HG03095 (cell line): Measurements from ENCODE around the gene LSG1.

ENCODE experiments used
- ATAC-seq: cut with Tn5 transposase; IDR thresholded peaks from one replicate; pipeline ENCODE4 v1.9.1; 2021; ENCODE audit warnings: moderate library complexity; ENCODE audit not compliant: unreplicated experiment

Gene LSG1

GRCh38 chr3:194687638-194688199 is 15.7 kb upstream of the LSG1 start:
- no peak for ATAC-seq

- ATAC-seq, result no peak
Measured at GRCh38 chr3:194686816-194687637, 15.0 kb upstream of the LSG1 start.

GRCh38 chr3:194686414-194686815 is 14.4 kb upstream of the LSG1 start:
- no peak for ATAC-seq

- peak; percentile 34 for ATAC-seq
Measured at GRCh38 chr3:194685718-194686413, 13.9 kb upstream of the LSG1 start, which contains the start of gene FAM43A. Gene FAM43A (plus strand): TSS chr3:194685883. CDS start chr3:194686827, 944 bp downstream.

GRCh38 chr3:194685065-194685717 is 13.2 kb upstream of the LSG1 start:
- ATAC-seq, result peak; percentile 3

GRCh38 chr3:194683380-194683779 is 11.4 kb upstream of the LSG1 start:
- ATAC-seq, result no peak

GRCh38 chr3:194682694-194683310 is 10.8 kb upstream of the LSG1 start:
- ATAC-seq, result no peak

- ATAC-seq, result no peak
Measured at GRCh38 chr3:194682189-194682693, 10.2 kb upstream of the LSG1 start.

GRCh38 chr3:194680888-194681615 is 9.1 kb upstream of the LSG1 start:
- ATAC-seq, result no peak

- no peak for ATAC-seq
Measured at GRCh38 chr3:194676471-194676870, 4.5 kb upstream of the LSG1 start.

GRCh38 chr3:194675680-194676079 is 3.7 kb upstream of the LSG1 start:
- no peak for ATAC-seq

GRCh38 chr3:194675081-194675640 is 3.2 kb upstream of the LSG1 start:
- no peak for ATAC-seq

GRCh38 chr3:194673761-194674160 is 1.8 kb upstream of the LSG1 start:
- no peak for ATAC-seq

- ATAC-seq, result no peak
Measured at GRCh38 chr3:194672876-194673275, 885 bp upstream of the LSG1 start.

GRCh38 chr3:194671511-194671899 is 486 bp downstream of the LSG1 start:
- no peak for ATAC-seq

- no peak for ATAC-seq
Measured at GRCh38 chr3:194667363-194667762, 4.6 kb downstream of the LSG1 start.

GRCh38 chr3:194664857-194665256 is 7.1 kb downstream of the LSG1 start:
- no peak for ATAC-seq

GRCh38 chr3:194661946-194662345 is 10.0 kb downstream of the LSG1 start:
- no peak for ATAC-seq

- no peak for ATAC-seq
Measured at GRCh38 chr3:194661374-194661773, 10.6 kb downstream of the LSG1 start.

GRCh38 chr3:194659778-194660177 is 12.2 kb downstream of the LSG1 start:
- no peak for ATAC-seq
